Skin of body (tissue), 2 donors: Measurements from ENCODE around the gene LMLN. TPM values are rescaled to one million over a fixed set of nuclear protein-coding genes. Genes with fewer than 3 reads are reported as not detected.
"Not testable (repeated sequence)": the region's sequence is repeated elsewhere in the genome, so short reads cannot be mapped to it uniquely, and the experiment has no call there.

Experiments
- DNase-seq: peaks from one replicate; lab custom pipeline; 2025; lab: John Stamatoyannopoulos, UW
- total RNA-seq: library from RNA; depleted of rRNA; stranded (reverse); fragments of >200 nt; gene quantifications from one replicate; pipeline ENCODE4 v1.2.3, GENCODE V29; 2014

Gene LMLN
- total RNA-seq, 1 donor from 2014 or later, result 5.2 TPM

DNA sequence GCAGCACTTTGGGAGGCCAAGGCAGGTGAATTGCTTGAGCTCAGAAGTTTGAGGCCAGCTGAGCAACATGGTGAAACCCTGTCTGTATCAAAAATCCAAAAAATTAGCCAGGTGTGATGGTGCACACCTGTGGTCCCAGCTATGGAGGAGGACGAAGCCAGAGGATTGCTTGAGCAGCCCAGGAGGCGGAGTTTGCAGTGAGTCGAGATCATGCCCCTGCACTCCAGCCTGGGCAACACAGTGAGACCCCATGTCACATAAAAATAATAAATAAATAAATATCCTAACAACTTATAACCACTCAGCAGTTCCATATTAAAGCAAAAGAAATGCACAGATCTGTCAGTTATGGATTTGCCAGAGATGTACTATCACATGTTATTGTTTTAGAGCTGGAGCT, 62.6 kb downstream of the LMLN start:
- no peak for DNase-seq

- no peak for DNase-seq
These were observed 65.6 kb downstream of the LMLN start for GRCh38 chr3:198025644-198026043.

DNA sequence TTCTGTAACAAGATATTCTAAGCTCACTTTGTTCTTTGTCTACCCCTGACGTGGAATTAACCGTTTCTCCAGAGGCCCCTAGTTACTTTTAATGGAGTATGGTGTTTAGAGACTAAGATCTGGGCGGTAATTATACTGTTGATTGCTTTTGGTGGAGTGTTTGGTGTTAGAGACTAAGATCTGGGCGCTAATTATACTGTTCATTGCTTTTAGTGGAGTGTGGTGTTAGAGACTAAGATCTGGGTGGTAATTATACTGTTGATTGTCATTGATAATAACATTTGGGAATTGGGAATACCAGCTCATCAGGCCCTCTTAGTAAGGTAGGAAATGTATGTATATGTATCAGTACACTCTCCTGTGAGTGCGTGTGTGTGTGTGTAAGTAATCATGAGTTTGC, 66.6 kb downstream of the LMLN start:
- DNase-seq, result no peak

GRCh38 chr3:198027045-198027798, 67.2 kb downstream of the LMLN start:
- DNase-seq, result no peak

- DNase-seq, result no peak
These were observed 67.9 kb downstream of the LMLN start for GRCh38 chr3:198027799-198028390.

DNA sequence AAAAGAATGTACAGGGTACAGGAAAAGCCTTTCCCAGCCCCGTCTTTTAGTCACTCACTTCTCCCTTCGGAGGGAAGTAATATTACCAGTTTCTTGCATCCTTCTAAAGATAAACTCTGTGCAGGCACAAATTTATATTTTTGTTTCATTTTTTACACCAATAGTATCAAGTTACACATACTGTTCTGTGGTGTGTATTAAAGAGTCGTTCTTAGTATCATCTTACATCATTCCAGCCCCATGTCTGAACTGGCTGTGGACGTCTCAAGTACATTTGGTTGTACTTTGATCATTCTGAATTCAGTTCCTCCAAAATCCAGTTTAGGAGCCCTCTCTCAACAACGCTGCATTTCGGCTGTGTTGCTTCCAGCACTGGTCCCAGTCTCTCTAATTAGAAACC, 68.7 kb downstream of the LMLN start:
- DNase-seq, result no peak

DNA sequence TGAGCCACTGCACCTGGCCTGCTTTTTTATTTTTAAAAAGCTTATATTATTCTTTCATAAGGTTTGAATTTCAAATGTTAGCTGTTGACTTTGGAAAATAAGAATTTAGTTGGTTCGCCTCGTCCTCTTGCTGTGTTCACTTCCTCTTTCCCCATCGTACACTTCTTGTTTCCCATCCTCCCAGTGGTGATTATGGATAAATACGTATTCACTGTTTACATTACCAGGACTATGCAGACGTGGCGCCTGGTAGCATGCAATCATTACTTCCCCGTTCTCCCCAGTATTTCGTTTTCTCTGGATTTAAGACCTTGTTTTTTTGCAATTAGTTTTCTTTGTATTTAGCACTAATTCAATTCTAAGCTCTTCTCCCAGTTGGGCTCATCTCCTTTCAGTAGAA, 70.1 kb downstream of the LMLN start:
- DNase-seq, result no peak

- no peak for DNase-seq
These were observed 70.7 kb downstream of the LMLN start for GRCh38 chr3:198030726-198031125.

DNA sequence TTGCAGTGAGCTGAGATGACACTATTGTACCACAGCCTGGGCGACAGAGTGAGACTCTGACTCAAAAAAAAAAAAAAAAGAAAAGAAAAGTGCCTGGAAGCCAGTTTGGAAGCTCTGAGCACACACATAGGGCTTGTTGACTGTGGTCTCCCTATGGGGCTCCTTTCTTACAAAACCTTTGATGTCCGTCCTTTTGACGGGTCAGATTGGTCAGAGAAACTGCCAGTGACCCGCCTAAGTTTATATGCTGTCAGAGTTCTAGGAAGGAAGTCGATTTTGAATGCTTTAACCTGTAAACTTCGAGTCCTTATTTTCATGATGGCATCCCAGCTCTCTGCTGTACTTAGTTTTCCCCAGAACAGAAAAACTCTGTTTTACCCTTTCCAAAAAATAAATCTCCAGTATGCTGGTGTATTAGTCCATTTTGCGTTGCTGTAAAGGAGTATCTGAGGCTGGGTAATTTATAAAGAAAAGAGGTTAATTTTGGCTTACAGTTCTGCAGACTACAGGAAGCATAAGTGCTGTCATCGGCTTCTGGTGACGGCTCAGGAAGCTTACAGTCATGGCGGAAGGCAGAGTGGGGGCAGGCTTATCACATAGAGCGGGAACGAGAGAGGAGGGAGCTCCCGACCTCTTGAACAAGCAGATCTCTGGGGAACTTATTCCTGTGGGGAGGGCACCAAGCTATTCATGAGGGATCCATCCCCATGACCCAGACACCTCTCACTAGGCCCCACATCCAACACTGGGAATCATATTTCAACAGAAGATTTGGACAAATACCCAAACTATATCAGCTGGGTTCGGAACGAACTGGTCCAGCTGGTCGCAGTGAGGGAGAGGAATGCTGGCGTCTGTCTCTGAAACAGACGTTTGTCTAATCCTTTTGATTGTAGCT, 72.3 kb downstream of the LMLN start:
- no peak for DNase-seq

DNA sequence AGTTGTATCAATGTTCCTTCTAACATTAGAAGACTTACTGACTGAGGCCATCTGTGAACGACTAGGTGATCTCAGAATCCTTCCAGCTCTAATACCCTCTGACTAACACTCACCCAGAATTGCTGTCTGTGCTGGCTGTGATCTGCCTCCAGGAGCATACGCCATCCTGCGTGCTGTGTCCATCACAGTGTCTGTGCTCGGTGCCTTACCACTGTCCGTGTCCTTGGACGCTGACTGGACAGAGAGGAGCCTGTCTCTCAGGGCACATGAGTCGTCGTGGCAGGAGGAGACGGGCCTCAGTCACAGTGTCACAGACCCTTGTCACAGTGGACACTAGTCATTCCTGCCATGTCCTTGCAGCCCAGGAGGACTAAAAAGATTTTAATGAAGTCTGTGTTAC, 83.1 kb downstream of the LMLN start:
- no peak for DNase-seq

GRCh38 chr3:198046120-198046857, 86.3 kb downstream of the LMLN start:
- DNase-seq, result no peak

DNA sequence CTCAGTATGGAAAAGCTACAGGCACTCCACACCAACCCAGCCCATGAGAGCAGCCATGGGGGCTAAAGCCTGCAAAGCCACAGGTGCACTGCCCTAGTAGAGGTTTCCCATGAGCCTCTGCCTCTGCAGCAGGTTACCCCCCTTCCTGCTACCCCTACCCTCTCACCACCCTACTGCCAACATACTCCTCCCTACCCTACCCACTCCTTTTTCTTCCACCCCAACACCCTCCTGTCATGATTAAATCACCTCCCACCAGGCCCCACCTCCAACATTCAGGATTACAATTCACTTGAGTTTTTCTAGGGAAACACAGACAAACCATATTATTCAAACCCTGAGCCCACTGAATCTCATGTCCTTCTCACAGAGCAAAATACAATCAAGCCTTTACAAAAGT, 88.4 kb downstream of the LMLN start:
- no peak for DNase-seq

GRCh38 chr3:198051836-198052235, 91.8 kb downstream of the LMLN start:
- no peak for DNase-seq

DNA sequence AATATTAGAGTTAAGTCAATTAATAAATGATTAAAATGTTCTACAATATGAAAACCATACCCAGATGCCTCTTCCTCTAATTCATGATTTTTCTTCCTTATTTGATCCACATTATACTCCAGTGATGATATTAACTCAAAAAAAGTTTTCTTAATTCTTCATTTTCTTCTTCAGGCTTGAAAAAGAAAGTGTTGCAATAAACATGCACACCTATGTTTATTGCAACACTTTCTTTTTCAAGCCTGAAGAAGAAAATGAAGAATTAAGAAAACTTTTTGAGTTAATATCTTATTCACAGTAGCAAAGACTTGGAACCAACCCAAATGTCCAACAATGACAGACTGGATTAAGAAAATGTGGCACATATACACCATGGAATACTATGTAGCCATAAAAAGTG, 93.4 kb downstream of the LMLN start:
- DNase-seq, result not testable (repeated sequence)

- no peak for DNase-seq
These were observed 101.4 kb downstream of the LMLN start for GRCh38 chr3:198061119-198062067.

DNA sequence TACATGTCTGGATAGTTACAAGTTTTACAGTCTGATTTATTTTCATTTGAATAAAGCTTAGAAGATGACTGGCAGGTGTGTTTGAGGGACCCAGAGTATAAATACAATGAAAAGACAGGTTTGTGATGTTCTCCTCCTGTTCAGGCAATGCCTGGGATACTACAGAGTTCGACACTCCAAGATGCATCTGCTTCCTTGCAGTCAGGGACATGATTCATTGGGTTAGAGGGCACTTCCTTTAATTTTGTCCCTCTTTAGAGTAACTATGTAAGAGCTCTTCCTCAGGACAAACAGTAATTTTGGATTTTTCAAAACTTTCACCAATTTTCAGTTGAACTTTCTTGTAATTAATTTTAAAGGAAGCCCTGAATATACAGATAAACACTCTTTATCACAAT, 102.0 kb downstream of the LMLN start:
- DNase-seq, result no peak

- DNase-seq, result no peak
These were observed 104.4 kb downstream of the LMLN start for GRCh38 chr3:198064420-198064819.

- no peak for DNase-seq
These were observed 105.9 kb downstream of the LMLN start for GRCh38 chr3:198065897-198066296.

GRCh38 chr3:198067416-198067815, 107.4 kb downstream of the LMLN start:
- no peak for DNase-seq

GRCh38 chr3:198070871-198071270, 110.9 kb downstream of the LMLN start:
- DNase-seq, result no peak
